ENCODE data around the gene HKDC1. TPM values are rescaled to one million over a fixed set of nuclear protein-coding genes. Genes with fewer than 3 reads are reported as not detected.
A peak's percentile ranks its signal among the peaks of the same experiment; 100 is the strongest.
"Not testable (repeated sequence)": the region's sequence is repeated elsewhere in the genome, so short reads cannot be mapped to it uniquely, and the experiment has no call there.

Gene HKDC1, protein sequence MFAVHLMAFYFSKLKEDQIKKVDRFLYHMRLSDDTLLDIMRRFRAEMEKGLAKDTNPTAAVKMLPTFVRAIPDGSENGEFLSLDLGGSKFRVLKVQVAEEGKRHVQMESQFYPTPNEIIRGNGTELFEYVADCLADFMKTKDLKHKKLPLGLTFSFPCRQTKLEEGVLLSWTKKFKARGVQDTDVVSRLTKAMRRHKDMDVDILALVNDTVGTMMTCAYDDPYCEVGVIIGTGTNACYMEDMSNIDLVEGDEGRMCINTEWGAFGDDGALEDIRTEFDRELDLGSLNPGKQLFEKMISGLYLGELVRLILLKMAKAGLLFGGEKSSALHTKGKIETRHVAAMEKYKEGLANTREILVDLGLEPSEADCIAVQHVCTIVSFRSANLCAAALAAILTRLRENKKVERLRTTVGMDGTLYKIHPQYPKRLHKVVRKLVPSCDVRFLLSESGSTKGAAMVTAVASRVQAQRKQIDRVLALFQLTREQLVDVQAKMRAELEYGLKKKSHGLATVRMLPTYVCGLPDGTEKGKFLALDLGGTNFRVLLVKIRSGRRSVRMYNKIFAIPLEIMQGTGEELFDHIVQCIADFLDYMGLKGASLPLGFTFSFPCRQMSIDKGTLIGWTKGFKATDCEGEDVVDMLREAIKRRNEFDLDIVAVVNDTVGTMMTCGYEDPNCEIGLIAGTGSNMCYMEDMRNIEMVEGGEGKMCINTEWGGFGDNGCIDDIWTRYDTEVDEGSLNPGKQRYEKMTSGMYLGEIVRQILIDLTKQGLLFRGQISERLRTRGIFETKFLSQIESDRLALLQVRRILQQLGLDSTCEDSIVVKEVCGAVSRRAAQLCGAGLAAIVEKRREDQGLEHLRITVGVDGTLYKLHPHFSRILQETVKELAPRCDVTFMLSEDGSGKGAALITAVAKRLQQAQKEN
- total RNA-seq (1 to 10 TPM; 3.7 to 9.3 (median 6.3) TPM), polyA plus RNA-seq (10 to 100 TPM in 1 of 2 donors, 1 to 10 TPM in 1; 9.8 to 11.1 TPM)

DNA sequence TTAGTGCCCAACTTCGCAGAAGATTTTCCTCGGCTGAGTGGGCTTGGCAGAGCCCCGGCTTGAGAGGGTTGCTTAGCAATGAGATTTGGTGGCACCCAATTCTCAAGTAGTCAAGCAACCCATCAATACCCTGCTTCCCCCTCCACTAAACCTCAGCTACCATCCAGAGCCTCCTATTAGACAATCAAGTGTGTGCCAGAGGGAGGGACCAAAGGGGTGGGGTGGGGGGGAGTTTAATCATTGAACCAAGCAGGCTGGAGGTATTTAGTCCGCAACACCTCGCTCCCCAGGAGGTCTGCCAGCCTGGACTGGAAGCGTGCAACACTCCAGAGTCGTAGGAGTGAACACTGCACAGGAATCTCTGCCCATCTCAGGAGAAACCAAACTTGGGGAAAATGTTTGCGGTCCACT lies at the start of gene HKDC1:
HKDC1 (plus strand) TSS at position 292 of the 411 bp plus-strand sequence; CDS start at position 396, 104 bp downstream.
- peak within 1 kb of the TSS in 2 of 4 donors; percentile 19 to 23 for H3K4me3 ChIP-seq
- no peak for FAIRE-seq

DNA sequence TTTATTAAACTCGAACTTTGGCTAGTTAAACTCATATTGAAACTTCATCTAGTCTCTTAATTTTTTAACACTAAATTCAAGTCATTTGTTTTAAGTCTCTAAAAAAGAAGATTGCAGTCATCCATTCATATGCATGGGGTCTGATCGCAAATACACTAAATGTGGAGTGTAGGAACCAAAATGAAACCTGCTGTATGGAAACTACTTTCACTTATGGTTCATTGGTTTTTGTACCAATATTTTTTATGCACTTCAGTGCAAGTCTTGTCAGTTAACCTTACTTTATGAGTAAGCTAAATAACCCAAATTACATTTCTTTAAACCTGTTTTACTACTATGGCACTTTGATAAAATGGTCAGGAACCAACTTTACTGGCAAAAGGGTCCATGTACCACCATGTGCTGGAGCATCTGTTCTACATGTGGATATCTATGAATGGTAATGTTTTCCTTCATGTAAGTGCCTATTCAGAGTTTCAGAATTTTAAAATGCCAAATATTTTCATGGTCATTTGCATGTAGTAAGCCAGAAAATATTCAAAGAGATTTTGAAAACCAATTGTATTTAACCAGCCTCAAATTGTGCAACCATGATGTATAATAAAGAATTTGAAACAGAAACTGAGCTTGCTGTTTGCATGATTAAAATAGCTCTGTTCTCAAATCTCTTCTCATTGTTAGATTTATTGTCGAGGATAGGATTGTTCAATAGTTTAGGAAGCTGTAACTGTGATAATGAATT lies 47.7 kb upstream of the HKDC1 start:
- intact Hi-C loops (cut with DNase I) = no loop called here
- WGBS, 2 donors = 81 to 82% methylated on average over 3 of the region's 3 CpGs
- Histone ChIP-seq H3K4me3 (no peak overlapping the region), H3K9me3 (no peaks in the 10 kb centered on the region), H3K27me3 (no peaks in the 10 kb centered on the region), H3K27ac (no peak overlapping the region), H3K36me3 (peaks cover 0 to 22% (median 0%) of the 10 kb centered on the region in 3 donors), H3K4me1 (no peaks in the 10 kb centered on the region)
- no peak for FAIRE-seq
- DNase-seq = no peak
- no peak for ATAC-seq
- TF ChIP-seq, protein P1, sequence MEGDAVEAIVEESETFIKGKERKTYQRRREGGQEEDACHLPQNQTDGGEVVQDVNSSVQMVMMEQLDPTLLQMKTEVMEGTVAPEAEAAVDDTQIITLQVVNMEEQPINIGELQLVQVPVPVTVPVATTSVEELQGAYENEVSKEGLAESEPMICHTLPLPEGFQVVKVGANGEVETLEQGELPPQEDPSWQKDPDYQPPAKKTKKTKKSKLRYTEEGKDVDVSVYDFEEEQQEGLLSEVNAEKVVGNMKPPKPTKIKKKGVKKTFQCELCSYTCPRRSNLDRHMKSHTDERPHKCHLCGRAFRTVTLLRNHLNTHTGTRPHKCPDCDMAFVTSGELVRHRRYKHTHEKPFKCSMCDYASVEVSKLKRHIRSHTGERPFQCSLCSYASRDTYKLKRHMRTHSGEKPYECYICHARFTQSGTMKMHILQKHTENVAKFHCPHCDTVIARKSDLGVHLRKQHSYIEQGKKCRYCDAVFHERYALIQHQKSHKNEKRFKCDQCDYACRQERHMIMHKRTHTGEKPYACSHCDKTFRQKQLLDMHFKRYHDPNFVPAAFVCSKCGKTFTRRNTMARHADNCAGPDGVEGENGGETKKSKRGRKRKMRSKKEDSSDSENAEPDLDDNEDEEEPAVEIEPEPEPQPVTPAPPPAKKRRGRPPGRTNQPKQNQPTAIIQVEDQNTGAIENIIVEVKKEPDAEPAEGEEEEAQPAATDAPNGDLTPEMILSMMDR (IDR thresholded peaks at IDR 0.05) = no peak

More for the DNA sequence above, at the start of gene HKDC1:
- no peaks in the 10 kb centered on the region for H3K9me3 ChIP-seq
- H3K4me1 ChIP-seq = peaks cover 0 to 3% (median 0%) of the 10 kb centered on the region in 3 donors
- DNase-seq = peak in 5 of 6 donors; percentile 31 to 69 (median 56)
- no peaks in the 10 kb centered on the region for H3K27me3 ChIP-seq
- peak within 1 kb of the TSS; percentile 59 to 79 (median 78) for H3K27ac ChIP-seq
- peak; percentile 52 to 78 (median 72) for ATAC-seq
- intact Hi-C loops (cut with DNase I) = no loop called here
- WGBS, 2 donors = 19 to 21% methylated on average over 8 of the region's 8 CpGs
- no peaks in the 10 kb centered on the region for H3K36me3 ChIP-seq
- TF ChIP-seq, protein P1 (IDR thresholded peaks at IDR 0.05) = no peak

DNA sequence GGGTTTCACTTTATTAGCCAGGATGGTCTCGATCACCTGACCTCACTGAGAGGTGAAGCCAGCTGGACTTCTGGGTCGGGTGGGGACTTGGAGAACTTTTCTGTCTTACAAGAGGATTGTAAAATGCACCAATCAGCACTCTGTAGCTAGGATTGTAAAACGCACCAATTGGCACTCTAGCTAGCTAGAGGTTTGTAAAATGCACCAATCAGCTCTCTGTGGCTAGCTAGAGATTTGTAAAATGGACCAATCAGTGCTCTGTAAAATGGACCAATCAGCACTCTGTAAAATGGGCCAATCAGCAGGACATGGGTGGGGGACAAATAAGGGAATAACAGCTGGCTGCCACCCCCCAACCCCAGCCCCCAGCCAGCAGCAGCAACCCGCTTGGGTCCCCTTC lies 44.8 kb upstream of the HKDC1 start:
- DNase-seq; H3K9me3 ChIP-seq; H3K4me1 ChIP-seq; FAIRE-seq; intact Hi-C loops (cut with DNase I); H3K36me3 ChIP-seq; H3K4me3 ChIP-seq; ATAC-seq; H3K27ac ChIP-seq; H3K27me3 ChIP-seq: not testable (repeated sequence)
- WGBS, 2 donors = 88 to 89% methylated on average over 4 of the region's 4 CpGs

DNA sequence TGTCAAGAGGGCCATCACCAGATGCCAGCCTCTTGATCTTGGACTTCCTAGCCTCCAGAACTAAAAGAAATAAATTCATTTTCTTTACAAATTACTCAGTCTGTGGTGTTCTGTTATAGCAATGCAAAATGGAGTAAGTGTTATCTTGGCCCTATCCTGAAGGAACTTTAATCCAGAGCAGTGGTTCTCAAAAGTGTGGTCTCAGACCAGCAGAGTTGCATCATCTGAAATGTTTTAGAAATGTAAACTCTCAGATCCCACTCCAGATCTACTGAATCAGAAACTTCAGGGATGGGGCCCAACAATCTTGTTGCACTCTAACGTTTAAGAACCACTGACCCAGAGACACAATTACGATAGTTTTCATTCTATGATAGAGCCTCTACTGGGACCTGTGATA lies 43.3 kb upstream of the HKDC1 start:
- TF ChIP-seq, protein P1 (IDR thresholded peaks at IDR 0.05) = no peak
- peaks cover 7 to 11% (median 7%) of the 10 kb centered on the region in 3 donors for H3K4me1 ChIP-seq
- H3K9me3 ChIP-seq = no peaks in the 10 kb centered on the region
- no peak for DNase-seq
- no peak for ATAC-seq
- no peaks in the 10 kb centered on the region for H3K27me3 ChIP-seq
- intact Hi-C loops (cut with DNase I) = no loop called here
- no peak overlapping the region for H3K27ac ChIP-seq
- no peak overlapping the region for H3K4me3 ChIP-seq
- peaks cover 0 to 4% (median 0%) of the 10 kb centered on the region in 3 donors for H3K36me3 ChIP-seq
- no peak for FAIRE-seq
- WGBS, 2 donors = 66 to 69% methylated on average over 2 of the region's 2 CpGs
